Prostate gland (tissue), 2 donors: Measurements from ENCODE around the gene GNE. TPM values are rescaled to one million over a fixed set of nuclear protein-coding genes. Genes with fewer than 3 reads are reported as not detected.

ENCODE experiments used
- DNase-seq: peaks from one replicate; pipeline ENCODE4 v3.0.0-alpha.2; 2019; ENCODE audit warnings: low spot score
- H3K27ac ChIP-seq, 2 donors: fragments of 200-600 bp; sonication (generic); 2 replicates each; pipeline ENCODE4 v1.5.1; 2017 to 2019
- H3K27me3 ChIP-seq: fragments of 200-600 bp; sonication (generic); replicated peaks from 2 replicates; pipeline ENCODE4 v1.5.1; 2019; ENCODE audit not compliant: insufficient read depth
- H3K36me3 ChIP-seq, 2 donors: fragments of 200-600 bp; sonication (generic); 1 replicate in 1 of 2; 2 replicates in 1 of 2; pipeline versions ENCODE4 v1.5.1 to v1.8.1; 2017 to 2019
- H3K4me1 ChIP-seq: fragments of 200-600 bp; sonication (generic); replicated peaks from 2 replicates; pipeline ENCODE4 v1.5.1; 2019
- H3K4me3 ChIP-seq, 2 donors: fragments of 200-600 bp; sonication (generic); 2 replicates each; pipeline ENCODE4 v1.5.1; 2017 to 2019
- H3K9me3 ChIP-seq: fragments of 200-600 bp; sonication (generic); 2 replicates; pipeline ENCODE4 v1.5.1; 2017
- POLR2A ChIP-seq: fragments of 450-650 bp; IDR thresholded peaks from one replicate; pipeline ENCODE4 v1.6.1; 2016; ENCODE audit warnings: antibody characterized with exemption, mild to moderate bottlenecking
- POLR2AphosphoS5 ChIP-seq: sonication (generic); formaldehyde crosslinking; IDR thresholded peaks from one replicate; pipeline ENCODE4 v1.6.1; 2017; ENCODE audit warnings: antibody characterized with exemption
- WGBS: methylation state at CpG from one replicate; pipeline ENCODE4 v1.1.5; 2018; 5-methylcytosine and 5-hydroxymethylcytosine counted together
- intact Hi-C: fragments of 100-400 bp; cut with DNase I; formaldehyde crosslinking; loops from one replicate; pipeline ENCODE4 v1.14.2; 2022
- total RNA-seq, 2 donors: library from RNA; depleted of rRNA; stranded (reverse); fragments of >200 nt; gene quantifications; one replicate each; pipeline ENCODE4 v1.1.0, GENCODE V29; 2016
- TF ChIP-seq, protein P1 (sequence below), 4 experiments: fragments of 200-600 bp in 2 of 4; fragments of 450-650 bp in 2 of 4; sonication (generic) in 2 of 4; IDR thresholded peaks; 1 replicate in 3 of 4; 2 replicates in 1 of 4; pipeline ENCODE4 v1.5.1; 2016 to 2019; ENCODE audit warnings: antibody characterized with exemption in 4 of 4, mild to moderate bottlenecking in 2 of 4, moderate library complexity in 2 of 4

The GNE gene
- total RNA-seq, 2 donors from 2014 or later, result 34.5 to 54.0 TPM

- no peaks in the 10 kb centered on the region for H3K4me1 ChIP-seq
- no peaks in the 10 kb centered on the region for H3K27me3 ChIP-seq
- no peak for DNase-seq
- no peak overlapping the region for H3K27ac ChIP-seq
- intact Hi-C loops, result no loop called here
- no peaks in the 10 kb centered on the region for H3K9me3 ChIP-seq
- peaks cover 0 to 5% of the 10 kb centered on the region in 2 donors for H3K36me3 ChIP-seq
- no peak for TF ChIP-seq POLR2A
- TF ChIP-seq, protein P1, sequence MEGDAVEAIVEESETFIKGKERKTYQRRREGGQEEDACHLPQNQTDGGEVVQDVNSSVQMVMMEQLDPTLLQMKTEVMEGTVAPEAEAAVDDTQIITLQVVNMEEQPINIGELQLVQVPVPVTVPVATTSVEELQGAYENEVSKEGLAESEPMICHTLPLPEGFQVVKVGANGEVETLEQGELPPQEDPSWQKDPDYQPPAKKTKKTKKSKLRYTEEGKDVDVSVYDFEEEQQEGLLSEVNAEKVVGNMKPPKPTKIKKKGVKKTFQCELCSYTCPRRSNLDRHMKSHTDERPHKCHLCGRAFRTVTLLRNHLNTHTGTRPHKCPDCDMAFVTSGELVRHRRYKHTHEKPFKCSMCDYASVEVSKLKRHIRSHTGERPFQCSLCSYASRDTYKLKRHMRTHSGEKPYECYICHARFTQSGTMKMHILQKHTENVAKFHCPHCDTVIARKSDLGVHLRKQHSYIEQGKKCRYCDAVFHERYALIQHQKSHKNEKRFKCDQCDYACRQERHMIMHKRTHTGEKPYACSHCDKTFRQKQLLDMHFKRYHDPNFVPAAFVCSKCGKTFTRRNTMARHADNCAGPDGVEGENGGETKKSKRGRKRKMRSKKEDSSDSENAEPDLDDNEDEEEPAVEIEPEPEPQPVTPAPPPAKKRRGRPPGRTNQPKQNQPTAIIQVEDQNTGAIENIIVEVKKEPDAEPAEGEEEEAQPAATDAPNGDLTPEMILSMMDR (IDR thresholded peaks at IDR 0.05), result no peak
- no peak for TF ChIP-seq POLR2AphosphoS5
- no peak overlapping the region for H3K4me3 ChIP-seq
These were observed 43.7 kb downstream of the GNE start for GRCh38 chr9:36214571-36214970.

DNA sequence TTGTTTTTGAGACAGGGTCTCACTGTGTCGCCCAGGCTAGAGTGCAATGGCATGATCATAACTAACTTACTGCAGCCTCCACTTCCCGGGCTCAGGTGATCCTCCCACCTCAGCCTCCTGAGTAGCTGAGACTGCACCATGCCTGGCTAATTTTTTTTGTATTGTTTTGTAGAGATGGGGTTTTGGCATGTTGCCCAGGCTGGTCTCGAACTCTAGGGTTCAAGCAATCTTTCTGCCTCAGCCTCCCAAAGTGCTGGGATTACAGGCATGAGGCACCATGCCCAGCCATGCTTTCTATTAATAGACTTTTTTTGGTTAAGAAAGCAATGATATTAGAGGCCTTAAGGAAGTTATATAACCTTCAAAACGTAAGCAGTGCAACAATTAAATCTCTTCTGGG lies 44.3 kb downstream of the GNE start:
- H3K27ac ChIP-seq, result no peak overlapping the region
- H3K4me1 ChIP-seq, result no peaks in the 10 kb centered on the region
- WGBS, result 63% methylated on average over 4 of the region's 4 CpGs
- no peak overlapping the region for H3K4me3 ChIP-seq
- H3K27me3 ChIP-seq, result no peaks in the 10 kb centered on the region
- peaks cover 0 to 5% of the 10 kb centered on the region in 2 donors for H3K36me3 ChIP-seq
- DNase-seq, result no peak
- intact Hi-C loops, result no loop called here
- TF ChIP-seq POLR2A, result no peak
- TF ChIP-seq, protein P1 (IDR thresholded peaks at IDR 0.05), result no peak
- no peaks in the 10 kb centered on the region for H3K9me3 ChIP-seq

DNA sequence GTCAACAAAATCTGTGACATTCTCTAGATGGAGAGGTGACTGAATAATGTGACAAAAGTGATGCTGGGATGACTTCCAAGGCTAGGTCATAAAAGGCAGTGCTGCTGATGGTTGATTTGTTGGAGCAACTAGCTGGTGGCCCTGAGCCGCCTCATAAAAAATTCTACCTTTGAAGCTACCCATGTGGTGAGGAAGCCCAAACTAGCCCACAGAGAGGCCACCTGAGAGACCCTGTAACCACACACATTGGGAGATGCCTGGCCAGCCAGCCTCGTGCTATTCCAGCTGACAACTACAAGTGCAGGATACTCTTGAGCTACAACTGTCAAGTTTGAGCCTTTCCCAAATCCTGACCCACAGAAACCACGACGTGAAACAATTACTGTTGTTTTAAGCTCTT lies 44.9 kb downstream of the GNE start:
- no peaks in the 10 kb centered on the region for H3K4me1 ChIP-seq
- H3K27me3 ChIP-seq, result no peaks in the 10 kb centered on the region
- 88% methylated on average over 4 of the region's 4 CpGs for WGBS
- H3K9me3 ChIP-seq, result no peaks in the 10 kb centered on the region
- TF ChIP-seq, protein P1 (IDR thresholded peaks at IDR 0.05), result no peak
- TF ChIP-seq POLR2AphosphoS5, result no peak
- no peak for TF ChIP-seq POLR2A
- no peak overlapping the region for H3K27ac ChIP-seq
- H3K4me3 ChIP-seq, result no peak overlapping the region
- intact Hi-C loops, result no loop called here
- no peak for DNase-seq
- peaks cover 0 to 9% of the 10 kb centered on the region in 2 donors for H3K36me3 ChIP-seq

- TF ChIP-seq POLR2AphosphoS5 (no peak), POLR2A (no peak)
- TF ChIP-seq, protein P1 (IDR thresholded peaks at IDR 0.05), result no peak
- Histone ChIP-seq H3K36me3 (peaks cover 0 to 9% of the 10 kb centered on the region in 2 donors), H3K4me3 (no peak overlapping the region), H3K9me3 (no peaks in the 10 kb centered on the region), H3K27ac (no peak overlapping the region), H3K4me1 (no peaks in the 10 kb centered on the region), H3K27me3 (no peaks in the 10 kb centered on the region)
- no peak for DNase-seq
- intact Hi-C loops, result no loop called here
- 79% methylated on average over 7 of the region's 7 CpGs for WGBS
These were observed 46.7 kb downstream of the GNE start for GRCh38 chr9:36211510-36211909.

- Histone ChIP-seq H3K4me1 (no peaks in the 10 kb centered on the region), H3K9me3 (no peaks in the 10 kb centered on the region), H3K27me3 (no peaks in the 10 kb centered on the region), H3K36me3 (peaks cover 0 to 9% of the 10 kb centered on the region in 2 donors), H3K27ac (no peak overlapping the region), H3K4me3 (no peak overlapping the region)
- no peak for DNase-seq
- WGBS, result 81% methylated on average over 8 of the region's 8 CpGs
- intact Hi-C loops, result no loop called here
- TF ChIP-seq POLR2A, result no peak
- TF ChIP-seq POLR2AphosphoS5, result no peak
- TF ChIP-seq, protein P1 (IDR thresholded peaks at IDR 0.05), result no peak
These were observed 47.5 kb downstream of the GNE start for GRCh38 chr9:36210722-36211121.
